ENCODE results near the gene UBASH3B.

Gene UBASH3B

DNA sequence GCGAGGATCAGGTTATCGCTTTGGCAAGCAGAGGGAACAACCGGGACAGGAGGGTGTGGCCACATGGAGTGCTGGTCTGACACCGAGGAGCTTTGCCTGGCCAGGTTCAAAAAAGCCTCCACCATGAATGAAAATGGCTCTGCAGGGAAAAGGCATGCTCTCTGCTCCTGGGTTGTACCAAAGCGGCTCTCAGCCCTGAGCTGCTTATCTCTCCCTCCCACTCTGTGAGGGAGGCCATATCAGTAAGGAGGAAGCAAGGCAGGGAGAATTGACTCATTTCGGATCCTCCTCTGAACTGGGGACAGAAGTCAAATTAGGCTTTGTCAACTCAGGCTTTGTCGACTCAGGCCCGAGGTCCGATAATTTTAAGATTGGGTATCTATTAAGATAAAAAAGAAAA, 99.9 kb downstream of the UBASH3B start:
- TF ChIP-seq, protein P1, sequence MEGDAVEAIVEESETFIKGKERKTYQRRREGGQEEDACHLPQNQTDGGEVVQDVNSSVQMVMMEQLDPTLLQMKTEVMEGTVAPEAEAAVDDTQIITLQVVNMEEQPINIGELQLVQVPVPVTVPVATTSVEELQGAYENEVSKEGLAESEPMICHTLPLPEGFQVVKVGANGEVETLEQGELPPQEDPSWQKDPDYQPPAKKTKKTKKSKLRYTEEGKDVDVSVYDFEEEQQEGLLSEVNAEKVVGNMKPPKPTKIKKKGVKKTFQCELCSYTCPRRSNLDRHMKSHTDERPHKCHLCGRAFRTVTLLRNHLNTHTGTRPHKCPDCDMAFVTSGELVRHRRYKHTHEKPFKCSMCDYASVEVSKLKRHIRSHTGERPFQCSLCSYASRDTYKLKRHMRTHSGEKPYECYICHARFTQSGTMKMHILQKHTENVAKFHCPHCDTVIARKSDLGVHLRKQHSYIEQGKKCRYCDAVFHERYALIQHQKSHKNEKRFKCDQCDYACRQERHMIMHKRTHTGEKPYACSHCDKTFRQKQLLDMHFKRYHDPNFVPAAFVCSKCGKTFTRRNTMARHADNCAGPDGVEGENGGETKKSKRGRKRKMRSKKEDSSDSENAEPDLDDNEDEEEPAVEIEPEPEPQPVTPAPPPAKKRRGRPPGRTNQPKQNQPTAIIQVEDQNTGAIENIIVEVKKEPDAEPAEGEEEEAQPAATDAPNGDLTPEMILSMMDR (IDR thresholded peaks at IDR 0.05; ENCODE audit: low read depth, low read length): no peak
- no peak for TF ChIP-seq POLR2A (IDR thresholded peaks at IDR 0.05; ENCODE audit: extremely low read depth, insufficient read length)
- TF ChIP-seq, protein P2, sequence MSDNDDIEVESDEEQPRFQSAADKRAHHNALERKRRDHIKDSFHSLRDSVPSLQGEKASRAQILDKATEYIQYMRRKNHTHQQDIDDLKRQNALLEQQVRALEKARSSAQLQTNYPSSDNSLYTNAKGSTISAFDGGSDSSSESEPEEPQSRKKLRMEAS (IDR thresholded peaks at IDR 0.05; ENCODE audit: low read depth, low read length): no peak
- TF ChIP-seq MYC (IDR thresholded peaks at IDR 0.05; ENCODE audit: low read depth, low read length): no peak
- peak; percentile 70 for DNase-seq (ENCODE audit: low read depth)
- no peak overlapping the region for H3K4me3 ChIP-seq (ENCODE audit: low read depth, low read length)

DNA sequence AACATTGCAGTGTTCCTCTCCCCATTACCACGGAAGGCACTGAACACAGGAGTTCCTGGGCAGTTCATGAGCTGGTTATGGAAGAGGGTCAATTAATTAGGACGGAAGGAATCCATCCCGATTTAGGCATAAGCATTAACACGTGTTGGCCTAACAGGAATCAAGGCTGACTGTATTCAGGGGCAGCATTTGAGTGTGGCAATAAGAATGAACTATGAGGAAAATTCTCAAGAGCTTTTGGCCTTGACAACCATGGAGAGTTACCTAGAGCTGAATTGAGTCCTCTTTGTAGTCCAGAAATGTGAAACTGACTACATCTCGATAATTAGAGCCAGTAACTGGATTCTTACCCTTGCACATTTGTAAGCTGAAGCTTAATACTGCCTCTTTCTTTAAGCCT, 100.4 kb downstream of the UBASH3B start:
- peak; percentile 39 for DNase-seq (ENCODE audit: low read depth)
- TF ChIP-seq POLR2A (IDR thresholded peaks at IDR 0.05; ENCODE audit: extremely low read depth, insufficient read length): no peak
- TF ChIP-seq MYC (IDR thresholded peaks at IDR 0.05; ENCODE audit: low read depth, low read length): no peak
- TF ChIP-seq, protein P1 (IDR thresholded peaks at IDR 0.05; ENCODE audit: low read depth, low read length): no peak
- TF ChIP-seq, protein P2 (IDR thresholded peaks at IDR 0.05; ENCODE audit: low read depth, low read length): no peak
- no peak overlapping the region for H3K4me3 ChIP-seq (ENCODE audit: low read depth, low read length)

DNA sequence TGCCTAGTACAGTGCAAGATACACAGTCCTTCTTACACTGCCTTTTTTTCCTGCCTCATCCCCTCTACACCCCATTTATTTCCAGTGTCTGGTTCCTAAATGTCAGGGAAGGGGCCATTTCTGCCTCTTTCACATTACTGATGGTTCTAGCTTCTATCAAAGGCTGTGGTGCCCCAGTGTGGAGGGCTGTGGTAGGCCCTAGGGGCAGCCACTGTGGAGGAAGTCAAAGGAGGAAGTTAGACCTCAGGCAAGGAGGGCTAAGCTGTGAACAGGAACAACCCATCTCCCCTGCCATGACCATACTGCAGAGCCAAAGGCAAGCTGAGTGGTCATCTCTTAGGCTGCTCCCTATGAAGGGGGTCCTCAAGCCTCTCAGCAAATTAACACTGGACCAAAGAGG, 100.9 kb downstream of the UBASH3B start:
- TF ChIP-seq, protein P2 (IDR thresholded peaks at IDR 0.05; ENCODE audit: low read depth, low read length): no peak
- no peak for TF ChIP-seq POLR2A (IDR thresholded peaks at IDR 0.05; ENCODE audit: extremely low read depth, insufficient read length)
- TF ChIP-seq, protein P1 (IDR thresholded peaks at IDR 0.05; ENCODE audit: low read depth, low read length): peak; percentile 84
- no peak for TF ChIP-seq MYC (IDR thresholded peaks at IDR 0.05; ENCODE audit: low read depth, low read length)
- no peak overlapping the region for H3K4me3 ChIP-seq (ENCODE audit: low read depth, low read length)
- peak; percentile 95 for DNase-seq (ENCODE audit: low read depth)

DNA sequence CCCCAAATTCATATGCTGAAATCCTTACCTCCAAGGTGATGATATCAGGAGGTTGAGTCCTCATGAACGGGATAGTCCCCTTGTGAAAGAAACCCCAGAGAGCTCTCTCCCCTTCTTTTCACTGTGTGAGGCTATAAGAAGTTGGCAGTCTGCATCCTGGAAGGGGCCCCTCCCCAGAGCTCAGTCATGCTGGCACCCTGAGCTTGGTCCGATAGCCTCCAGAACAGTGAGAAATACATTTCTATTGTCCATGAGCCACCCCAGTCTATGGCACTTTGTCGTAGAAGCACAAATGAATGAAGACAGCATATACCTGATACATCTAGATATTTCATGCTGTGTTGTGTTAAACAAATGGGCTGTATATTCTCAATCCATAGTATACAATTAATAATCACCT, 101.7 kb downstream of the UBASH3B start:
- H3K4me3 ChIP-seq (ENCODE audit: low read depth, low read length): no peak overlapping the region
- DNase-seq (ENCODE audit: low read depth): no peak
- TF ChIP-seq POLR2A (IDR thresholded peaks at IDR 0.05; ENCODE audit: extremely low read depth, insufficient read length): no peak
- TF ChIP-seq, protein P2 (IDR thresholded peaks at IDR 0.05; ENCODE audit: low read depth, low read length): no peak
- TF ChIP-seq, protein P1 (IDR thresholded peaks at IDR 0.05; ENCODE audit: low read depth, low read length): no peak
- no peak for TF ChIP-seq MYC (IDR thresholded peaks at IDR 0.05; ENCODE audit: low read depth, low read length)

DNA sequence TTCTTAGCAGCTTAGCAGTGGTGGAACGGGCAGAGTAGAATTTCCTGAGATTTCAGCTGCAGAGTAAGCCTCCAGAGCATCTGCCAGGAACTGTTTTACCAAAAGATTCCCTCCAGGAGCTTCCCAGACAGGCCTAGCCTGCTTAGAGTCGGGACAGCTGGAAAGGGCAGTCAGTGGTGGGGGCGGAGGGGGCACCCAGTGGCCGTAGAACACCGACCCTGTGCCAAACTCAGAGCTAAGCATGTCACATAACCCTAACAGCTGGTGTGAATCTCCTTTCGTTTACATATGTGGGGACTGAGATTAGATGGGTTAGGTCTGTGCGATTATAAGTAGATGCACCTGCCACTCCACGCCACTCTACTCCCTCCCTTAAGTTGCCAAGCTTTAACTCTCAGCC, 102.8 kb downstream of the UBASH3B start:
- no peak for DNase-seq (ENCODE audit: low read depth)
- H3K4me3 ChIP-seq (ENCODE audit: low read depth, low read length): no peak overlapping the region
- no peak for TF ChIP-seq MYC (IDR thresholded peaks at IDR 0.05; ENCODE audit: low read depth, low read length)
- TF ChIP-seq, protein P2 (IDR thresholded peaks at IDR 0.05; ENCODE audit: low read depth, low read length): no peak
- no peak for TF ChIP-seq POLR2A (IDR thresholded peaks at IDR 0.05; ENCODE audit: extremely low read depth, insufficient read length)
- TF ChIP-seq, protein P1 (IDR thresholded peaks at IDR 0.05; ENCODE audit: low read depth, low read length): no peak
